NB4 (cell line): Measurements from ENCODE around the gene VGLL4.
A peak's percentile ranks its signal among the peaks of the same experiment; 100 is the strongest.

Experiments used
- DNase-seq: peaks from one replicate; pipeline ENCODE4 v3.0.0; 2010; ENCODE audit warnings: low read depth
- H3K4me3 ChIP-seq: one replicate; pipeline ENCODE4 v1.5.1; 2011; ENCODE audit warnings: mild to moderate bottlenecking, low read depth, low read length, moderate library complexity
- CTCF ChIP-seq: IDR thresholded peaks from one replicate; pipeline ENCODE4 v1.5.1; 2012; ENCODE audit warnings: low read depth, low read length
- MAX ChIP-seq: IDR thresholded peaks from 2 replicates; pipeline ENCODE4 v1.6.1; 2011; ENCODE audit warnings: low read depth, low read length
- MYC ChIP-seq: IDR thresholded peaks from 2 replicates; pipeline ENCODE4 v1.6.1; 2011; ENCODE audit warnings: low read depth, low read length
- POLR2A ChIP-seq: IDR thresholded peaks from 2 replicates; pipeline ENCODE4 v1.6.1; 2011; ENCODE audit warnings: mild to moderate bottlenecking; ENCODE audit not compliant: insufficient read length; ENCODE audit errors: extremely low read depth

Gene VGLL4

GRCh38 chr3:11680509-11680908 lies 36.8 kb upstream of the VGLL4 start:
- H3K4me3 ChIP-seq = no peak overlapping the region
- no peak for DNase-seq
- TF ChIP-seq MYC (no peak), MAX (no peak), POLR2A (no peak), CTCF (no peak)

GRCh38 chr3:11679964-11680363 lies 36.2 kb upstream of the VGLL4 start:
- no peak overlapping the region for H3K4me3 ChIP-seq
- no peak for DNase-seq
- TF ChIP-seq MYC (no peak), MAX (no peak), CTCF (no peak), POLR2A (no peak)

- no peak overlapping the region for H3K4me3 ChIP-seq
- TF ChIP-seq CTCF = no peak
- no peak for TF ChIP-seq MAX
- no peak for TF ChIP-seq MYC
- TF ChIP-seq POLR2A = no peak
- no peak for DNase-seq
Measured at GRCh38 chr3:11672363-11672762, 28.6 kb upstream of the VGLL4 start.

GRCh38 chr3:11671648-11672100 lies 28.0 kb upstream of the VGLL4 start:
- H3K4me3 ChIP-seq = no peak overlapping the region
- DNase-seq = peak; percentile 24
- no peak for TF ChIP-seq POLR2A
- TF ChIP-seq MAX = no peak
- no peak for TF ChIP-seq MYC
- TF ChIP-seq CTCF = no peak

- TF ChIP-seq POLR2A (no peak), MYC (no peak), MAX (no peak), CTCF (no peak)
- H3K4me3 ChIP-seq = no peak overlapping the region
- DNase-seq = no peak
Measured at GRCh38 chr3:11668243-11669235, 24.8 kb upstream of the VGLL4 start.
